GM12892 (cell line): ENCODE data around the gene CHD2.

Experiments
- POLR2A ChIP-seq: IDR thresholded peaks from 2 replicates; pipeline ENCODE4 v1.6.1; 2011; ENCODE audit warnings: low read depth, low read length, control low read depth
- POLR2AphosphoS5 ChIP-seq: IDR thresholded peaks from 2 replicates; pipeline ENCODE4 v1.6.1; 2011; ENCODE audit warnings: low read depth, low read length, control low read depth

GRCh38 chr15:92954002-92954401, 53.9 kb downstream of the CHD2 start:
- no peak for TF ChIP-seq POLR2A
- TF ChIP-seq POLR2AphosphoS5, result no peak
